DOHH2 (cell line): ENCODE results near the gene TTC27.

Experiments used
- CTCF ChIP-seq: fragments of 200-600 bp; sonication (generic); IDR thresholded peaks from one replicate; pipeline ENCODE4 v1.5.1; 2014; ENCODE audit warnings: antibody characterized with exemption, mild to moderate bottlenecking, low read depth, low read length; ENCODE audit not compliant: poor library complexity, severe bottlenecking
- EZH2phosphoT487 ChIP-seq: fragments of 200-600 bp; sonication (generic); IDR thresholded peaks from 2 replicates; pipeline ENCODE4 v1.6.1; 2017; ENCODE audit warnings: borderline replicate concordance, mild to moderate bottlenecking, antibody characterized with exemption, low read length, moderate library complexity, mixed read lengths

DNA sequence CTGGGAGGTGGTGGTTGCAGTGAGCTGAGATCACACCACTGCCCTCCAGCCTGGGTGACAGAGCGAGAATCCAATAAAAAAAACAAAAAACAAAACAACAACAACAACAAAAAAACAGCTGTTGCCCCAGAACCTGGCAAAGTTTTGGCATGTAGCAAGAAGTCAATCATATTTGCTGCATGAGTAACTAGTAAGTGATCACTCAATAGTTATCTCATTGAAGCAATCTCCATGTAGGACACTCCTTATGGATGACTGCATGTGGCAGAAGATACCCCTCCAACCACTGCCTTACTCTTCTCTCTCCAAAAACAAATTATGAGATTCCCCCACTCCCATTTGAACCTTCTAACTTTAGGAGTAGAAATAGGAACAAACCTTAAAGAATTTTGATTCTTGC lies 113.7 kb downstream of the TTC27 start:
- TF ChIP-seq CTCF (no peak), EZH2phosphoT487 (no peak)
